Measurements from ENCODE around the gene TNXB. TPM values are rescaled to one million over a fixed set of nuclear protein-coding genes. Genes with fewer than 3 reads are reported as not detected.
A peak's percentile ranks its signal among the peaks of the same experiment; 100 is the strongest.
"Not testable (repeated sequence)": the region's sequence is repeated elsewhere in the genome, so short reads cannot be mapped to it uniquely, and the experiment has no call there.

The TNXB gene
- total RNA-seq, 4 donors from 2014 or later, result 10.5 to 102 (median 31.0) TPM

GRCh38 chr6:32146687-32147086, 37.5 kb upstream of the TNXB start:
- 53 to 60% methylated on average over 4 of the region's 4 CpGs for WGBS, 2 donors
- TF ChIP-seq POLR2A (IDR thresholded peaks at IDR 0.05), result no peak
- TF ChIP-seq CTCF (IDR thresholded peaks at IDR 0.05), result no peak
- Histone ChIP-seq H3K27ac (no peak overlapping the region), H3K4me3 (no peak overlapping the region), H3K27me3 (peaks cover 0 to 16% (median 0%) of the 10 kb centered on the region in 4 donors), H3K36me3 (peaks cover 0 to 11% (median 0%) of the 10 kb centered on the region in 3 donors), H3K9me3 (no peaks in the 10 kb centered on the region), H3K4me1 (peaks cover 0 to 51% (median 0%) of the 10 kb centered on the region in 3 donors)
- no peak for DNase-seq
- intact Hi-C loops (cut with DNase I), result no loop called here

- Histone ChIP-seq H3K27me3 (peaks cover 0 to 16% (median 0%) of the 10 kb centered on the region in 4 donors), H3K27ac (no peak overlapping the region), H3K4me1 (peaks cover 0 to 47% (median 0%) of the 10 kb centered on the region in 3 donors), H3K9me3 (no peaks in the 10 kb centered on the region), H3K36me3 (peaks cover 0 to 11% (median 0%) of the 10 kb centered on the region in 3 donors), H3K4me3 (no peak overlapping the region)
- intact Hi-C loops (cut with DNase I), result no loop called here
- TF ChIP-seq CTCF (IDR thresholded peaks at IDR 0.05), result no peak
- TF ChIP-seq POLR2A (IDR thresholded peaks at IDR 0.05), result no peak
- no peak for DNase-seq
- 86 to 89% methylated on average over 1 of the region's 1 CpG for WGBS, 2 donors
Measured at GRCh38 chr6:32146287-32146686, 37.1 kb upstream of the TNXB start.

GRCh38 chr6:32144238-32144637, 35.1 kb upstream of the TNXB start:
- DNase-seq; H3K9me3 ChIP-seq; H3K27me3 ChIP-seq; intact Hi-C loops (cut with DNase I); H3K4me3 ChIP-seq; H3K36me3 ChIP-seq: not testable (repeated sequence)
- Histone ChIP-seq H3K4me1 (peaks cover 0 to 30% (median 0%) of the 10 kb centered on the region in 3 donors), H3K27ac (peak overlapping the region in 2 of 4 donors; percentile 49 to 53)
- 50 to 83% methylated on average over 3 to 4 of the region's 7 CpGs for WGBS, 2 donors

GRCh38 chr6:32140420-32141046, 31.4 kb upstream of the TNXB start:
- DNase-seq, result no peak
- TF ChIP-seq CTCF (IDR thresholded peaks at IDR 0.05) (no peak), POLR2A (IDR thresholded peaks at IDR 0.05) (no peak)
- no peaks in the 10 kb centered on the region for H3K27me3 ChIP-seq

GRCh38 chr6:32139590-32139989, 30.5 kb upstream of the TNXB start:
- TF ChIP-seq CTCF (IDR thresholded peaks at IDR 0.05), result no peak
- no peak for TF ChIP-seq POLR2A (IDR thresholded peaks at IDR 0.05)
- 58 to 61% methylated on average over 3 of the region's 5 CpGs for WGBS, 2 donors
- no peak overlapping the region for H3K27ac ChIP-seq
- peaks cover 0 to 13% (median 0%) of the 10 kb centered on the region in 3 donors for H3K4me1 ChIP-seq
- no peaks in the 10 kb centered on the region for H3K9me3 ChIP-seq
- no peaks in the 10 kb centered on the region for H3K36me3 ChIP-seq
- no peaks in the 10 kb centered on the region for H3K27me3 ChIP-seq
- H3K4me3 ChIP-seq, result no peak overlapping the region
- no peak for DNase-seq
- intact Hi-C loops (cut with DNase I), result no loop called here

More at GRCh38 chr6:32140420-32141046, 31.4 kb upstream of the TNXB start:
- Histone ChIP-seq H3K4me1 (peaks cover 0 to 15% (median 0%) of the 10 kb centered on the region in 3 donors), H3K27ac (no peak overlapping the region), H3K9me3 (no peaks in the 10 kb centered on the region), H3K4me3 (no peak overlapping the region), H3K36me3 (no peaks in the 10 kb centered on the region)
- intact Hi-C loops (cut with DNase I), result no loop called here
- 59 to 67% methylated on average over 5 of the region's 5 CpGs for WGBS, 2 donors
